ENCODE data around the gene ZBTB32. TPM values are rescaled to one million over a fixed set of nuclear protein-coding genes. Genes with fewer than 3 reads are reported as not detected.
A peak's percentile ranks its signal among the peaks of the same experiment; 100 is the strongest.

The ZBTB32 gene
- total and polyA plus RNA-seq, 2 of the 8 experiments (the other 6 are each of a cell fraction or from before 2014, with no cell fraction given) = 0.11 to 0.50 TPM

GRCh38 chr19:35744430-35745327 lies 40.3 kb downstream of the ZBTB32 start:
- no peaks in the 10 kb centered on the region; the same call in none of the 2 replicates for H3K79me1 ChIP-seq (ENCODE audit: low read depth, low read length)
- H3K27ac ChIP-seq (ENCODE audit: low read depth, low read length) = peak overlapping the region; percentile 91
- 11% methylated on average over 41 of the region's 41 CpGs; no CpG with 5 or more reads in 1 of the 2 experiments for WGBS, 2 experiments (ENCODE audit: extremely low coverage in 1 of 2, insufficient coverage in 1 of 2, insufficient read length in 1 of 2, insufficient replicate concordance in 2 of 2, low coverage in 1 of 2, low lambda C conversion rate in 2 of 2, missing lambda C conversion rate in 1 of 2)
- H2BK120ac ChIP-seq (replicated peaks; ENCODE audit: low read depth, low read length) = no peak overlapping the region
- no peak overlapping the region for H4K91ac ChIP-seq (replicated peaks; ENCODE audit: insufficient read length, low read length)
- H4K8ac ChIP-seq (ENCODE audit: extremely low read depth, insufficient read depth, low read length) = peak overlapping the region; percentile 82
- peak; percentile 81 to 93 for DNase-seq (ENCODE audit: low read depth in 1 of 2, low spot score in 2 of 2)
- H3K4me1 ChIP-seq (replicated peaks in 1 of 4; ENCODE audit: control insufficient read depth in 3 of 4, insufficient read depth in 4 of 4, low read length in 3 of 4) = peaks cover 0 to 4% (median 2%) of the 10 kb centered on the region in 4 experiments; a peak in 4 of 7 replicates
- H3K23ac ChIP-seq (ENCODE audit: insufficient read length) = no peak overlapping the region
- peak overlapping the region; percentile 4 for H4K5ac ChIP-seq (ENCODE audit: insufficient read length, low read depth, low read length)
- peak overlapping the region; percentile 2 for H3K56ac ChIP-seq (replicated peaks; ENCODE audit: insufficient read length, low read depth, low read length)
- H3K9ac ChIP-seq (replicated peaks in 1 of 4; ENCODE audit: extremely low read depth in 1 of 4, low read depth in 3 of 4, low read length in 3 of 4) = peak overlapping the region in 3 of 4 experiments; percentile 67 to 79 (median 76); a peak in 6 of 7 replicates
- peaks cover 0 to 2% (median 0%) of the 10 kb centered on the region in 4 experiments; a peak in 1 of 8 replicates for H3K36me3 ChIP-seq (ENCODE audit: control insufficient read depth in 2 of 4, insufficient read depth in 4 of 4, low read length in 3 of 4)
- H3K27me3 ChIP-seq (replicated peaks in 1 of 4; ENCODE audit: control insufficient read depth in 3 of 4, extremely low read depth in 1 of 4, insufficient read depth in 3 of 4, low read length in 3 of 4) = no peaks in the 10 kb centered on the region
- H2BK20ac ChIP-seq (ENCODE audit: low read length) = no peak overlapping the region
- no peak overlapping the region for H2AK5ac ChIP-seq (ENCODE audit: low read depth, low read length)
- peak overlapping the region; percentile 96 for H2AFZ ChIP-seq (ENCODE audit: low read length)
- no peak for FAIRE-seq
- peak overlapping the region; percentile 34 for H3K18ac ChIP-seq (ENCODE audit: extremely low read depth, low read length)
- POLR2A ChIA-PET (ENCODE audit: partially characterized antibody) = interaction anchor here (0.6 to 2.7 kb wide), 22 partner anchors 8 to 571 kb away, joined by 3 to 23 read pairs (median 4); partner anchors contain the start of genes ALKBH6, ARHGAP33, HSPB6 and KIRREL2
- peak overlapping the region; percentile 13 for H3K4ac ChIP-seq (replicated peaks; ENCODE audit: insufficient read length, low read depth, low read length)
- peaks cover 0 to 7% of the 10 kb centered on the region in 2 experiments; a peak in 1 of 4 replicates for H3K79me2 ChIP-seq (ENCODE audit: control insufficient read depth in 1 of 2, insufficient read depth in 2 of 2, low read length in 2 of 2)
- no peaks in the 10 kb centered on the region for H3K9me3 ChIP-seq (ENCODE audit: insufficient read depth in 2 of 2, low read depth in 1 of 2, low read length in 1 of 2)
- peaks cover 0 to 2% of the 10 kb centered on the region in 2 experiments for H4K20me1 ChIP-seq (replicated peaks in 1 of 2; ENCODE audit: control insufficient read depth in 1 of 2, insufficient read depth in 2 of 2, low read length in 2 of 2)
- CTCF ChIA-PET (ENCODE audit: partially characterized antibody) = interaction anchor here (0.6 to 2.3 kb wide), 16 partner anchors 9 to 1454 kb away, joined by 3 to 9 read pairs (median 4); partner anchors contain the start of gene HSPB6
- H3K23me2 ChIP-seq (ENCODE audit: low read depth, low read length) = peaks cover 21% of the 10 kb centered on the region
- H3K4me3 ChIP-seq (ENCODE audit: extremely low read depth in 1 of 4, insufficient read depth in 2 of 4, low read depth in 3 of 4, low read length in 4 of 4) = peak overlapping the region; percentile 65 to 95 (median 76)
- peak overlapping the region; percentile 59 to 84 for H3K4me2 ChIP-seq (ENCODE audit: insufficient read depth in 1 of 2, low read depth in 2 of 2, low read length in 2 of 2)
- no peak overlapping the region for H3K14ac ChIP-seq (ENCODE audit: insufficient read length)
- H2BK5ac ChIP-seq (ENCODE audit: low read depth, low read length) = peak overlapping the region; percentile 88; the same call in 1 of the 2 replicates
- H2BK12ac ChIP-seq (ENCODE audit: low read depth, low read length) = 0 out of 2 replicates have a peak overlapping the region, but pooled peaks have one; percentile 12
- H2BK15ac ChIP-seq (ENCODE audit: low read length) = peak overlapping the region; percentile 72; the same call in 1 of the 2 replicates
- TF ChIP-seq CEBPB (IDR thresholded peaks at IDR 0.05; ENCODE audit: low read depth, low read length) = no peak
- TF ChIP-seq POU5F1 (IDR thresholded peaks at IDR 0.05; ENCODE audit: low read depth, low read length) = no peak
- TF ChIP-seq HDAC2 (IDR thresholded peaks at IDR 0.05; ENCODE audit: borderline replicate concordance in 1 of 2, low read depth in 2 of 2, low read length in 2 of 2) = no peak
- peak; percentile 68 for TF ChIP-seq KDM4A (IDR thresholded peaks at IDR 0.05; ENCODE audit: low read depth, low read length, severe bottlenecking)
- no peak for TF ChIP-seq JUND (IDR thresholded peaks at IDR 0.05; ENCODE audit: low read length)
- peak; percentile 34; the same call in 1 of the 2 replicates for TF ChIP-seq SP1 (IDR thresholded peaks at IDR 0.05; ENCODE audit: low read depth, low read length)
- TF ChIP-seq HDAC6 (IDR thresholded peaks at IDR 0.05; ENCODE audit: low read depth, low read length) = no peak
- no peak for TF ChIP-seq BCL11A (IDR thresholded peaks at IDR 0.05; ENCODE audit: low read depth in 2 of 2, low read length in 2 of 2)
- TF ChIP-seq TAF1 (IDR thresholded peaks at IDR 0.05; ENCODE audit: low read depth, low read length) = peak; percentile 81
